ENCODE data around the gene LAMB4.

DNA sequence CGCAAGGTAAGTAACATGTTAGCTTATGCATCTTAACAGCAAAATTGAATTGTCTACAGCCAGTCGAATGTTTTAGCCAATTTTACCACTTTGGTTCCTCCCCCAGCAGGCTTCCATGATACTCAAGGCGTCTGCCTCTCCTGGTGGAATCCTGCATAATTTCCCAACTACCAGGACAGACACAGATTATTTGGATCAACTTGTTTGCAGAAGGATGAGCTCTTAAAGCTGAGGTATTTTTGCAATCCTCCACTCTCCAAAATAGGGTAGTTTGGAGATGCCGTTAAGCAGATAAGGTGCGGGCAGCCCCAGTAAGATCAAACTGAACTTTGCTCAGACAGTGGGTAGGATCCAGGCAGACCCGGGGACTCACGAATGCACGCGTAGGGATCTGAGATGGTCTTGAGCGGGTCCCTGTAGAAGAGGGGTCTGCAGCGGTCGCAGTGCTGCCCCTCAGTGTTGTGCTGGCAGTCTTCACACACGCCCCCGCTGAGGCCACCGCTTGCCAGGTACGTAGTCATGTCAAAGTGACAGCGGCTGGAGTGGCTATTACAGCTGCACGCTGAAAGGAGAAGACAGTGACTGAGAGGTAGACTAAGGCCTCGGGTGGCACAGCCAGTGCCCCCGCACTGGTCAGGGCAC, 27.4 kb downstream of the LAMB4 start:
- TF ChIP-seq, protein P1, sequence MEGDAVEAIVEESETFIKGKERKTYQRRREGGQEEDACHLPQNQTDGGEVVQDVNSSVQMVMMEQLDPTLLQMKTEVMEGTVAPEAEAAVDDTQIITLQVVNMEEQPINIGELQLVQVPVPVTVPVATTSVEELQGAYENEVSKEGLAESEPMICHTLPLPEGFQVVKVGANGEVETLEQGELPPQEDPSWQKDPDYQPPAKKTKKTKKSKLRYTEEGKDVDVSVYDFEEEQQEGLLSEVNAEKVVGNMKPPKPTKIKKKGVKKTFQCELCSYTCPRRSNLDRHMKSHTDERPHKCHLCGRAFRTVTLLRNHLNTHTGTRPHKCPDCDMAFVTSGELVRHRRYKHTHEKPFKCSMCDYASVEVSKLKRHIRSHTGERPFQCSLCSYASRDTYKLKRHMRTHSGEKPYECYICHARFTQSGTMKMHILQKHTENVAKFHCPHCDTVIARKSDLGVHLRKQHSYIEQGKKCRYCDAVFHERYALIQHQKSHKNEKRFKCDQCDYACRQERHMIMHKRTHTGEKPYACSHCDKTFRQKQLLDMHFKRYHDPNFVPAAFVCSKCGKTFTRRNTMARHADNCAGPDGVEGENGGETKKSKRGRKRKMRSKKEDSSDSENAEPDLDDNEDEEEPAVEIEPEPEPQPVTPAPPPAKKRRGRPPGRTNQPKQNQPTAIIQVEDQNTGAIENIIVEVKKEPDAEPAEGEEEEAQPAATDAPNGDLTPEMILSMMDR (IDR thresholded peaks at IDR 0.05): no peak
- TF ChIP-seq POLR2A (IDR thresholded peaks at IDR 0.05): no peak

Measured in Peyer's patch (tissue), 4 donors.